Stomach smooth muscle (tissue), 2 donors: Measurements from ENCODE around the gene WDFY4.

Experiments used
- H3K27ac ChIP-seq: one replicate; pipeline ENCODE4 v1.7.0; 2013; ENCODE audit warnings: mild to moderate bottlenecking, low read length, inconsistent platforms
- H3K27me3 ChIP-seq, 2 donors: one replicate each; pipeline ENCODE4 v1.7.0; 2013; ENCODE audit warnings: low read length in 2 of 2; ENCODE audit not compliant: insufficient read depth in 2 of 2, control insufficient read depth in 1 of 2
- H3K36me3 ChIP-seq, 2 donors: one replicate each; pipeline ENCODE4 v1.7.0; 2013; ENCODE audit warnings: low read length in 2 of 2; ENCODE audit not compliant: control insufficient read depth in 2 of 2, insufficient read depth in 2 of 2
- H3K4me1 ChIP-seq: one replicate; pipeline ENCODE4 v1.7.0; 2013; ENCODE audit warnings: low read length; ENCODE audit not compliant: control insufficient read depth, insufficient read depth
- H3K4me3 ChIP-seq, 2 donors: one replicate each; pipeline ENCODE4 v1.7.0; 2013; ENCODE audit warnings: low read length in 2 of 2
- H3K9ac ChIP-seq, 2 donors: one replicate each; pipeline ENCODE4 v1.7.0; 2013; ENCODE audit warnings: low read length in 2 of 2, mild to moderate bottlenecking in 1 of 2
- H3K9me3 ChIP-seq, 2 donors: one replicate each; pipeline ENCODE4 v1.7.0; 2013; ENCODE audit warnings: low read length in 2 of 2; ENCODE audit not compliant: control insufficient read depth in 2 of 2
- donor health status: healthy.
- donor health status: Pancreatic carcinoma.

The WDFY4 gene

GRCh38 chr10:48693206-48693605 is 8.5 kb downstream of the WDFY4 start:
- Histone ChIP-seq H3K27ac (no peak overlapping the region), H3K4me3 (no peak overlapping the region), H3K36me3 (no peaks in the 10 kb centered on the region), H3K27me3 (no peaks in the 10 kb centered on the region), H3K4me1 (no peaks in the 10 kb centered on the region), H3K9ac (no peak overlapping the region), H3K9me3 (no peaks in the 10 kb centered on the region)

- H3K4me3 ChIP-seq: no peak overlapping the region
- no peak overlapping the region for H3K9ac ChIP-seq
- H3K36me3 ChIP-seq: no peaks in the 10 kb centered on the region
- no peaks in the 10 kb centered on the region for H3K4me1 ChIP-seq
- H3K27me3 ChIP-seq: no peaks in the 10 kb centered on the region
- no peak overlapping the region for H3K27ac ChIP-seq
- no peaks in the 10 kb centered on the region for H3K9me3 ChIP-seq
Measured at GRCh38 chr10:48694371-48695030, 9.8 kb downstream of the WDFY4 start.

GRCh38 chr10:48695636-48696534 is 11.2 kb downstream of the WDFY4 start:
- Histone ChIP-seq H3K4me1 (no peaks in the 10 kb centered on the region), H3K27ac (no peak overlapping the region), H3K27me3 (no peaks in the 10 kb centered on the region), H3K36me3 (no peaks in the 10 kb centered on the region), H3K9ac (no peak overlapping the region), H3K9me3 (no peaks in the 10 kb centered on the region), H3K4me3 (no peak overlapping the region)

- no peak overlapping the region for H3K4me3 ChIP-seq
Measured at GRCh38 chr10:48696535-48696873, 11.8 kb downstream of the WDFY4 start.

GRCh38 chr10:48697091-48697490 is 12.4 kb downstream of the WDFY4 start:
- Histone ChIP-seq H3K9ac (no peak overlapping the region), H3K4me1 (no peaks in the 10 kb centered on the region), H3K27ac (no peak overlapping the region), H3K36me3 (no peaks in the 10 kb centered on the region), H3K9me3 (no peaks in the 10 kb centered on the region), H3K27me3 (no peaks in the 10 kb centered on the region), H3K4me3 (no peak overlapping the region)

More at GRCh38 chr10:48696535-48696873, 11.8 kb downstream of the WDFY4 start:
- no peaks in the 10 kb centered on the region for H3K4me1 ChIP-seq
- H3K9me3 ChIP-seq: no peaks in the 10 kb centered on the region
- no peak overlapping the region for H3K27ac ChIP-seq
- H3K27me3 ChIP-seq: no peaks in the 10 kb centered on the region
- no peaks in the 10 kb centered on the region for H3K36me3 ChIP-seq
- no peak overlapping the region for H3K9ac ChIP-seq

- Histone ChIP-seq H3K27ac (no peak overlapping the region), H3K4me3 (no peak overlapping the region), H3K27me3 (no peaks in the 10 kb centered on the region), H3K9me3 (no peaks in the 10 kb centered on the region), H3K9ac (no peak overlapping the region), H3K36me3 (no peaks in the 10 kb centered on the region), H3K4me1 (no peaks in the 10 kb centered on the region)
Measured at GRCh38 chr10:48697821-48698764, 13.4 kb downstream of the WDFY4 start.

- H3K27ac ChIP-seq: no peak overlapping the region
- no peak overlapping the region for H3K9ac ChIP-seq
- no peaks in the 10 kb centered on the region for H3K4me1 ChIP-seq
- H3K36me3 ChIP-seq: no peaks in the 10 kb centered on the region
- H3K4me3 ChIP-seq: no peak overlapping the region
- H3K9me3 ChIP-seq: no peaks in the 10 kb centered on the region
- no peaks in the 10 kb centered on the region for H3K27me3 ChIP-seq
Measured at GRCh38 chr10:48699011-48699627, 14.4 kb downstream of the WDFY4 start.

- no peak overlapping the region for H3K9ac ChIP-seq
- H3K4me3 ChIP-seq: no peak overlapping the region
- no peaks in the 10 kb centered on the region for H3K9me3 ChIP-seq
- H3K27ac ChIP-seq: no peak overlapping the region
- no peaks in the 10 kb centered on the region for H3K4me1 ChIP-seq
- H3K27me3 ChIP-seq: no peaks in the 10 kb centered on the region
- H3K36me3 ChIP-seq: no peaks in the 10 kb centered on the region
Measured at GRCh38 chr10:48700071-48700470, 15.4 kb downstream of the WDFY4 start.

GRCh38 chr10:48700493-48700892 is 15.8 kb downstream of the WDFY4 start:
- Histone ChIP-seq H3K9me3 (no peaks in the 10 kb centered on the region), H3K4me3 (no peak overlapping the region), H3K9ac (no peak overlapping the region), H3K27ac (no peak overlapping the region), H3K36me3 (no peaks in the 10 kb centered on the region), H3K4me1 (no peaks in the 10 kb centered on the region), H3K27me3 (no peaks in the 10 kb centered on the region)

GRCh38 chr10:48701139-48701901 is 16.6 kb downstream of the WDFY4 start:
- Histone ChIP-seq H3K27me3 (no peaks in the 10 kb centered on the region), H3K4me3 (no peak overlapping the region), H3K27ac (no peak overlapping the region), H3K9me3 (no peaks in the 10 kb centered on the region), H3K4me1 (no peaks in the 10 kb centered on the region), H3K9ac (no peak overlapping the region), H3K36me3 (no peaks in the 10 kb centered on the region)
